Stimulated activated CD8-positive, alpha-beta memory T cell treated with anti-CD3 and anti-CD28 coated beads, Interleukin-4, amount 100 ng/mL, for 48 hours (primary cell): Measurements from ENCODE around the gene ABHD16A.

Source experiments
- DNase-seq: peaks from one replicate; pipeline ENCODE4 v3.0.0-alpha.2; 2020

The ABHD16A gene

GRCh38 chr6:31730631-31731086, 27.5 kb upstream of the ABHD16A start:
- no peak for DNase-seq

GRCh38 chr6:31729979-31730630, 27.0 kb upstream of the ABHD16A start:
- peak; percentile 82 for DNase-seq

- peak; percentile 88 for DNase-seq
Measured at GRCh38 chr6:31729515-31729978, 26.4 kb upstream of the ABHD16A start.

GRCh38 chr6:31728767-31729514, 25.8 kb upstream of the ABHD16A start, which contains the start of gene DDAH2:
Gene DDAH2, minus strand, starts transcription at chr6:31729299. Its CDS starts 138 bp downstream, at chr6:31729161.
- no peak for DNase-seq

DNA sequence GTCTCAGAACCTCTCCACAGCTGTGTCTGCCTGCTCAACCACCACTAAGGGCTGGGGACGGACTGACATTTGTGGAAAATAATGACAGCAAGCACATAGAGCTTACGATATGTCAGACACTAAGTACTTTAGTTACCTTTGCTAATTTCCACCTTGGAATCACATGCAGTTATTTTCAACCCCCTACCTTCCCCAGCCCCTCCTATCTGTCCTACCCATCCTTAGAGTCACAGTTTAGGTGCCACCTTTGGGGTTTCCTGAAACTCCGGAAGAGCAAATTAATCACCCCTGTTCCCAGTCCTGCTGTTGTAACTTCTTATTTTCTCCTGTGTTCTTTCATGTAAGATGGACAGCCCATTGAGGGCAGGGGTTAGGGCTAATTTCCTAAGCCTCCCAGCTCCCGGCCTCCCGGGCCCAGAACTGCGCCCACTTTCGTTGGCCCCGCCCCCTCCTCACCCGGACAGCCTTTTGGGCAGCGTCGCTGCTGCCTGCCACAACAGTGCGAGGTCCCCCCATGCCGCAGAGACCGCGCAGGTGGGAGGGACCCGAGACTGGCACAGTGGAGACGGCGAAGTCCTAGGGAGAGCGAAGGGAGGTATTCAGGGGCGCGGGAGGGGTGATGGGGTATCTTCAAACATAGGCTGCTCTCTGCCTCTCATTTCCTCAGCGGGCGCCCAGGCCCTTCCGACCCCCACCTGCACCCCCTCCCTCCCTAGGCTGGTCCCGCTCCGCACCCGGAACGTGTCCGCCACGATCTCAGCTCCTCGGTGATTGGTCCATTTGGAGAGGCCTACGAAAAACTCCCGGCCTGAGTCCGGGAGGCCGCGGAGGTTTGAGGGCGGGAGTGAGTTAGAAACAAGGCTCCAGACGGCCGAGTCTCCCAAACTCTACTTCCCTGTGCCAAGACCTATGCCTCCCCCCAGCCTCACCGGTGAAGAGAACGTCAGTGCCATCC, 24.9 kb upstream of the ABHD16A start:
- no peak for DNase-seq

- no peak for DNase-seq
Measured at GRCh38 chr6:31727034-31727716, 24.1 kb upstream of the ABHD16A start.

- DNase-seq, result no peak
Measured at GRCh38 chr6:31725502-31726350, 22.6 kb upstream of the ABHD16A start.

DNA sequence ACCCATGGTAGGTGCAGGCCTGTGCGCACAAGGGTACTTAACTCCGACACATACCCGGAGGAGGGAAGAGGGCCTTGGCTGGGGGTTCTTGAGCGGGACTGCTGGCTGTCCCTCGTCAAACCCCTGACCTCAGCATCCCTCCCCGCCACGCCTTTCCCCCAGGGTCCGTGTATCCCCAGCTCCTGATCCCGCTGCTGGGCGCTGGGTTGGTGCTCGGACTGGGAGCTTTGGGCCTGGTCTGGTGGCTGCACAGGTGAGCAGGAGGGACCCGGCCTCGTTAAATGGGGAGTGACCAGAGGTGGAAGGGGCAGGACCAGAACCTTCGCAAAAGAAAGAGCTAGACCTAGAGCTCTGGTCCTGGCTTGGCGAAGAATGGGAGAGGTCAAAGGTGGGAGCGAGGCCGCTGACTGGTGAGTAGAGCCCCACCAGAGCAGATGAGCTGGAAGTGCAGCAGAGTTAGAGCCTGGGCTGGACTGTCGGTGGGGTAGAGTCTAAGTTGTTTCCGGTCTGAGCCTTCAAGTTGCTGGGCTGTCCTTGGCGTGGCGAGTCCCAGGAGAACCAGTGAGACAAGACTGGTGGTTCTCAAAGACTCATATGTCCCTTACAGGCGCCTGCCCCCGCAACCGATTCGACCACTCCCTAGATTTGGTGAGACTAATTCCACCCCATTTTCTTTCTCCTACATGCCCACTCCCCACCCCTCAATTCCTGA, 21.0 kb upstream of the ABHD16A start:
- DNase-seq, result no peak

DNA sequence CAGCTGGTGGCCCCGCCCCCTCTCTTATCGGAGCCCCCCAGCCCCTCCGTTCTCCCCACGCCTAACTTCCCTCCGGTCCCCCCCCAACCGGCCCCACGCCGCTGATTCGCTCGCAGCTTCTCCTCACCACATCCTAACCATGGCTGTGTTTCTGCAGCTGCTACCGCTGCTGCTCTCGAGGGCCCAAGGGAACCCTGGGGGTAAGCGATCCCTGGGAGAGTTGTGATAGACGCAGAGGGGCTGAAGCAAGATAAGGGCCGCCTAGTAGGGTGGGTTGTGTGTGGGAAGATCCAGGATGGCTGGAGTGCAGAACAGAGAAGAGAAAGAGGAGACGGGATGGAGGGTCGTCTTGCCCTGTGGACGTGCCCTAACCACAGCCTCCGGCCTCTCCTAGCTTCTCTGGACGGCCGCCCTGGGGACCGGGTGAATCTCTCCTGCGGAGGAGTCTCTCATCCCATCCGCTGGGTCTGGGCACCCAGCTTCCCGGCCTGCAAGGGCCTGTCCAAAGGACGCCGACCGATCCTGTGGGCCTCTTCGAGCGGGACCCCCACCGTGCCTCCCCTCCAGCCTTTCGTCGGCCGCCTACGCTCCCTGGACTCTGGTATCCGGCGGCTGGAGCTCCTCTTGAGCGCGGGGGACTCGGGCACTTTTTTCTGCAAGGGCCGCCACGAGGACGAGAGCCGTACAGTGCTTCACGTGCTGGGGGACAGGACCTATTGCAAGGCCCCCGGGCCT, 20.3 kb upstream of the ABHD16A start, which contains the start of gene MPIG6B:
Gene MPIG6B, plus strand, starts transcription at position 129 of the 735 bp plus-strand sequence. Its CDS starts 11 bp downstream, at position 140.
- DNase-seq, result no peak

DNA sequence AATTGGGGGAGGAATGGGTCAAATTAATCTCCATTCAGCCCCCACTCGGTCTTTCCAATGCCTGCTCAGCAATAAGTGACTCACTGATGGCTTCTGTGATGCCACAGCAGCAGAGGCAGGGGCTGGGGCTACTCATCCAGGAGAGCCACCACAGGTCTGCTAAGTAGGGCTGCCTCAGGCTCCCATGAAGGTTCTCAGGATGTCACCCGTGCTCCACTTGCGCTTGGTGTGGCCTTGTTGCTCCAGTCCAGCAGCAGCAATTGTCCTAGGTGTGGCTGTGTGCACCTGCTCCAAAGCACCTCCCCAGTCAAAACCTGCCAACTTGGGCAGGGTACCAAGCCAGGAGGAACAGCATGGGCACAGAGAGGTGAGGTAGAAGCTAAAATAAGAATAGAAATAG, 19.0 kb upstream of the ABHD16A start:
- DNase-seq, result no peak

- DNase-seq, result no peak
Measured at GRCh38 chr6:31721351-31722020, 18.4 kb upstream of the ABHD16A start, which contains the start of gene LY6G6C. Gene LY6G6C, minus strand, starts transcription at chr6:31721746. Its CDS starts 67 bp downstream, at chr6:31721679.

- DNase-seq, result no peak
Measured at GRCh38 chr6:31720196-31720770, 17.2 kb upstream of the ABHD16A start.

DNA sequence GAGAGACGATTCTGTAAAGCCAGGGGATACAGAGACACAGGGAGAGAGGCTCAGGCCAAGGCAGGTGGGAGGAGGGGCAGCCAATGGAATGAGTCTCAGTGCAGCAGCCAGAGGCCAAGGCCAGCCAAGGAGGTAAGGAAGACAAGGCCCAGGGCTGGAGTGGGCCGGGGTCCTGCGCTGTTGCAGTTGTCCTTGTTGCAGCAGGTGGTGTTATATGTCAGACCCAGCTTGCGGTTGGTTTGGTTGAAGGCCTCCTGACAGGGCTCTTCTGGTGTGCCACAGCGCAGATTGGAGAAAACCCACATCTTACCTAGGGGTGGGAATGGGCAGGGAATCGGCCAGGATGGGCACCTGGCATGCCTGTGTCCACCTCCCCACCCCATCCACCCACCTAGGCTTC, 15.9 kb upstream of the ABHD16A start:
- DNase-seq, result no peak

- no peak for DNase-seq
Measured at GRCh38 chr6:31718265-31718664, 15.1 kb upstream of the ABHD16A start.

DNA sequence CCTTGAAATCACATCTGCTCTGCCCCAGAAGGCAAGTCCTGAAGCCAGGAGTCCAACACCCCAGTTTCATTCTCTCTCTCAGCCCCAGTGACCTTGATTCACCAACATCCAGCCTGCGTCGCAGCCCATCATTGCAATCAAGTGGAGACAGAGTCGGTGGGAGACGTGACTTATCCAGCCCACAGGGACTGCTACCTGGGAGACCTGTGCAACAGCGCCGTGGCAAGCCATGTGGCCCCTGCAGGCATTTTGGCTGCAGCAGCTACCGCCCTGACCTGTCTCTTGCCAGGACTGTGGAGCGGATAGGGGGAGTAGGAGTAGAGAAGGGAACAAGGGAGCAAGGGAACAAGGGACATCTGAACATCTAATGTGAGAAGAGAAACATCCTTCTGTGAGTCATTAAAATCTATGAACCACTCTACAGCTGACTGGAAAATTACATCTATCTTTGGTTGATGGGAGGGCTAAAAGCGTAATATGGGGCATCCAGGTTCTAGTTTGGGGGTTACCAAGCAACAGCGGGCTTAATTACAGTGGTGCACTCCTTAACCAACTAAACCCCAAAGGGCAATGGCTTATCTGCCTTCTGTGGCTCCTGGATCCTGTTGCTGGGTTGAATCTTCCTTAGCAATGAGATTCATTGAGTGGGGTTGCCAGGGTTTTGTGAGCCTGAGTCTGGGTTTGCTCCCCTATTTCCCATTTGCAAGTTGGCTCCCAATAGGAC, 14.5 kb upstream of the ABHD16A start:
- no peak for DNase-seq

GRCh38 chr6:31715022-31715958, 12.2 kb upstream of the ABHD16A start, which contains the start of gene LY6G6D:
Gene LY6G6D, plus strand, starts transcription at chr6:31715348. Its CDS starts 8 bp downstream, at chr6:31715356.
- DNase-seq, result no peak
